ENCODE measurements around the gene CDC42BPB.

DNA sequence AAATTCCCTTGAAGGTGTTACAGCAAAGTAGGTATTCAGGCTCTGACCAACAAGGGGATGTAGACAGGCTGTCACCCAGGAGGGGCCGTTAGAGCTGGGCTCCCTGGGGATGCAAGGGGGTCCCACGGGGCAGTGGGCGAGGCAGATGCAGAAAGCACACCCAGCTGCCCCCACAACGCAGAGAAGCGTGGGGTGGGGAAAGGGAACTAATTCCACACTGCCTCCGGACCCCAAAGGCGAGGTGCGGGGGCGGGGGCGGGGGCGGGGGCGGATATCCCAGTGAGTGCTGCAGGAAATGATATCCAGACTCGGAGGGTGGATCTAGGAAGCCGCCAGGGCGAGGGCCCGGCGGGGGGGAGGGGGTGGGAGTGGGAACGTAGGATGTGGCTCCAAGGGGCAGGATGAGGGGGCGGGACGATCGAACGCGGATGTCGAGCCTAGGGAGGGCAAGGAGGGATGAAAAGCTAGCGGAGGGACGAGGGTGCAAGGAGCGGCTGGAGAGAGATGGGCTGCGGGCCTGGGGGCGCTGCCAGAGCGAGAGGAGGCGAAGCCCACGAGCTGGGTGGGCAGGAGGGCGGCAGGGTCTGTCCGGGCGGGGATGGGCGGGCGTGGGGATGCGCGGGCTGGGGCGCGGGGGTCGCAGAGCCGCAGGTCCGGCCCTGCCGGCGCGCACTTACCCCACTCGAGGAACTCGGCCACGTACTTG lies 874 bp downstream of the CDC42BPB start:
- TF ChIP-seq, protein P1, sequence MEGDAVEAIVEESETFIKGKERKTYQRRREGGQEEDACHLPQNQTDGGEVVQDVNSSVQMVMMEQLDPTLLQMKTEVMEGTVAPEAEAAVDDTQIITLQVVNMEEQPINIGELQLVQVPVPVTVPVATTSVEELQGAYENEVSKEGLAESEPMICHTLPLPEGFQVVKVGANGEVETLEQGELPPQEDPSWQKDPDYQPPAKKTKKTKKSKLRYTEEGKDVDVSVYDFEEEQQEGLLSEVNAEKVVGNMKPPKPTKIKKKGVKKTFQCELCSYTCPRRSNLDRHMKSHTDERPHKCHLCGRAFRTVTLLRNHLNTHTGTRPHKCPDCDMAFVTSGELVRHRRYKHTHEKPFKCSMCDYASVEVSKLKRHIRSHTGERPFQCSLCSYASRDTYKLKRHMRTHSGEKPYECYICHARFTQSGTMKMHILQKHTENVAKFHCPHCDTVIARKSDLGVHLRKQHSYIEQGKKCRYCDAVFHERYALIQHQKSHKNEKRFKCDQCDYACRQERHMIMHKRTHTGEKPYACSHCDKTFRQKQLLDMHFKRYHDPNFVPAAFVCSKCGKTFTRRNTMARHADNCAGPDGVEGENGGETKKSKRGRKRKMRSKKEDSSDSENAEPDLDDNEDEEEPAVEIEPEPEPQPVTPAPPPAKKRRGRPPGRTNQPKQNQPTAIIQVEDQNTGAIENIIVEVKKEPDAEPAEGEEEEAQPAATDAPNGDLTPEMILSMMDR (IDR thresholded peaks at IDR 0.05 in 4 of 5, conservative IDR thresholded peaks at IDR 0.05 in 1 of 5), result no peak
- TF ChIP-seq POLR2A (IDR thresholded peaks at IDR 0.05), result no peak

Data from gastrocnemius medialis (tissue), 4 donors.